Choroid plexus epithelial cell (primary cell): ENCODE data around the gene FERMT3.

ENCODE experiments used
- DNase-seq: peaks from one replicate; pipeline ENCODE4 v3.0.0-alpha.2; 2010; ENCODE audit warnings: low read depth
- H3K4me3 ChIP-seq: 2 replicates; pipeline ENCODE4 v1.5.1; 2011; ENCODE audit warnings: low read depth, mild to moderate bottlenecking, control low read depth, low read length, moderate library complexity
- TF ChIP-seq, protein P1 (sequence below): conservative IDR thresholded peaks from 2 replicates; pipeline ENCODE4 v1.5.1; 2011; ENCODE audit warnings: low read depth, mild to moderate bottlenecking, control low read depth, inconsistent platforms, low read length, moderate library complexity

The FERMT3 gene

DNA sequence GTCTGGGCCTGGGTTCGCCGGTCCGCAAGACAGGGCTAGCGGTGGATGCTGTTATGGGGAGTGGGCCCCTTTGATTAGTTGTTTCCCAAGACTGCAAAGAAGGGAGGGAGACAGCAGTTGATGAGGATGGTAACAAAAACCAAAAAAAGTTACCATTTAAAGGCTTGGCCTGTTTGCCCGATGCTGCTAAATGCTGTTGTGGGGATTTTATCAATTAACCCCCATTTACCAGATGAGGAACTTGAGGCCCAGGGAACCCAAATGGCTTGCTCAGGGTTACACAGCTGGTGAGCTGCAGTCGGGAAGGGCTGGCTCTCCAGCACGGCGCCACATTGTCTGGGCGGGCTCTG, 16.1 kb downstream of the FERMT3 start:
- DNase-seq, result no peak
- no peak overlapping the region for H3K4me3 ChIP-seq
- TF ChIP-seq, protein P1, sequence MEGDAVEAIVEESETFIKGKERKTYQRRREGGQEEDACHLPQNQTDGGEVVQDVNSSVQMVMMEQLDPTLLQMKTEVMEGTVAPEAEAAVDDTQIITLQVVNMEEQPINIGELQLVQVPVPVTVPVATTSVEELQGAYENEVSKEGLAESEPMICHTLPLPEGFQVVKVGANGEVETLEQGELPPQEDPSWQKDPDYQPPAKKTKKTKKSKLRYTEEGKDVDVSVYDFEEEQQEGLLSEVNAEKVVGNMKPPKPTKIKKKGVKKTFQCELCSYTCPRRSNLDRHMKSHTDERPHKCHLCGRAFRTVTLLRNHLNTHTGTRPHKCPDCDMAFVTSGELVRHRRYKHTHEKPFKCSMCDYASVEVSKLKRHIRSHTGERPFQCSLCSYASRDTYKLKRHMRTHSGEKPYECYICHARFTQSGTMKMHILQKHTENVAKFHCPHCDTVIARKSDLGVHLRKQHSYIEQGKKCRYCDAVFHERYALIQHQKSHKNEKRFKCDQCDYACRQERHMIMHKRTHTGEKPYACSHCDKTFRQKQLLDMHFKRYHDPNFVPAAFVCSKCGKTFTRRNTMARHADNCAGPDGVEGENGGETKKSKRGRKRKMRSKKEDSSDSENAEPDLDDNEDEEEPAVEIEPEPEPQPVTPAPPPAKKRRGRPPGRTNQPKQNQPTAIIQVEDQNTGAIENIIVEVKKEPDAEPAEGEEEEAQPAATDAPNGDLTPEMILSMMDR, result no peak

DNA sequence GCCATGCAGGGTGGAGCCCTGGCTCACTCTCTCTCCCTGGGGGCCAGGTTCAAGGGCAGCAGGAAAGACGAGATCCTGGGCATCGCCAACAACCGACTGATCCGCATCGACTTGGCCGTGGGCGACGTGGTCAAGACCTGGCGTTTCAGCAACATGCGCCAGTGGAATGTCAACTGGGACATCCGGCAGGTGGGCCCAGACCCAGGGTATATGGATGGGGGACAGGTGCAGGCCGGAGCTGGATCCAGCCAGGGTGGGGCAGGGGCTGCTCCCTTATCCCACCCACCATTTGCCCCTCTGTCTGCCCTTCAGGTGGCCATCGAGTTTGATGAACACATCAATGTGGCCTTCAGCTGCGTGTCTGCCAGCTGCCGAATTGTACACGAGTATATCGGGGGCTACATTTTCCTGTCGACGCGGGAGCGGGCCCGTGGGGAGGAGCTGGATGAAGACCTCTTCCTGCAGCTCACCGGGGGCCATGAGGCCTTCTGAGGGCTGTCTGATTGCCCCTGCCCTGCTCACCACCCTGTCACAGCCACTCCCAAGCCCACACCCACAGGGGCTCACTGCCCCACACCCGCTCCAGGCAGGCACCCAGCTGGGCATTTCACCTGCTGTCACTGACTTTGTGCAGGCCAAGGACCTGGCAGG, 16.6 kb downstream of the FERMT3 start:
- TF ChIP-seq, protein P1, result no peak
- no peak for DNase-seq
- no peak overlapping the region for H3K4me3 ChIP-seq

DNA sequence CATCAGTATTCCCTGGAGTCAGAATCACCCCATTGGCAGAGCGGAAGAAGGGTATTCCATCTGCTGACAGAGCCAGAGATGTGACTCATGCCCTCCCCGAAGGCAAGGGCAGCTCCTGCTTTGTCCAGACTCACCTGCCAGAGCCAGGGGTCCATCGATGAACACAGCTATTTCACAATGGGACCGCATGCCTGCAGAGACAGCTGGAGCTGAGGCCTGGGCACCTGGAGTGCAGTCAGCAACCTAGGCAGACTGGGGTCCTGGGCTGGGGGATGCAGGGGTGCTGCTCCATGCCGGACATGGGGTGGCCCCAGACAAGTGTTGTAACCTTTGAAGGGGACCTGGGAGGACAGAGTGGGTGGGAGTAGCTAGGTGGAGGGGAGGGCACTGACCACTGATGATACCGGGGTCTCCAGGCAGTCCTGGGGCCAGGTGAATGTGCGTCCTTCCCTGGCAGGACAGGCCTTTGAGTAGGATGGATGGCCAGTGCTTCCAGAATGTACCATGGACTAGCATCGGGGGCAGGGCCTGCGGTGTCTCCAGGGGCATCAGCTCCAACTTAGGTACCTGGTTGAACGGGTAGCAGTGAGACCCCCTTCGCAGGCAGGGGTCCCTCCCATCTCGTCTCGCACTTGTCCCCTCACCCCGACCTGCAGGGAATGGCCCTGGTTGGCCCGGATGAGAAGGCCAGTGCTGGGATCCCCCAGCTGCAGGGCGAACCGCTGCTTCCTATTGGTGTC, 17.8 kb downstream of the FERMT3 start:
- DNase-seq, result no peak
- TF ChIP-seq, protein P1, result no peak
- H3K4me3 ChIP-seq, result no peak overlapping the region

DNA sequence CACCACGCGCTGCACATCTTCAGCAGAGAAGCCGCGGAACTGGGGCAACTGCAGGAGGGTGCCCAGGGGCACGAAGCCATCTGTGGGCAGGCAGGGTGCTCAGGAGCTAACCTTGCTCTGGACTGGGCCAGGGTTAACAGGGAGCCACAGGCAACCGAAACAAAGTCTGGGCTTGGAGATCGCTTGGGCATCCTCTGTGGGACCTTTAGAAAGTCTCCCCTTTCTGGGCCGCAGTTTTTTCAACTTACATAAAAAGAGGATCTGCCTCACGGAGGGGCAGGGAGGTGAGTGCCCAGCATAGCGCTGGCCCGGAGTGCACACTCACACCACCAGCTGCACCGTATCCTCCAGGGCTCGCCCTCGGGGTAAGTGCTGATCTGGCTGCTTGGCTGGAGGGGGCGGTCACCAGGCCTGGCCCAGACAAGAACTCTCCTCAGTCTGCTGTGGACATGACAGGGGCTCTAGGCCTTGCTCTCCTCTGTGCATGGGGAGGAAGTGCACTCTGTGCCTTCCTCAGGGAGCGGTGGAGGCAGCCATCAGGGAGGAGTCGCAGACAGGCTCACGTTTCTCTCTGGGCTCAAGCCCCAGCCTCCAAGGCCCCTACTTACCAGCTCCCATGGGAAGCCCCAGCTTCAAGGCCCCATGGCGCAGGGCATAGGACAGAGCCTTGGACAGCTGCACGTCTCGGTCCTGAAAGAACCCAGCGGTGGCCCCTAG, 18.5 kb downstream of the FERMT3 start:
- TF ChIP-seq, protein P1, result no peak
- DNase-seq, result no peak
- peak overlapping the region; percentile 87 for H3K4me3 ChIP-seq

DNA sequence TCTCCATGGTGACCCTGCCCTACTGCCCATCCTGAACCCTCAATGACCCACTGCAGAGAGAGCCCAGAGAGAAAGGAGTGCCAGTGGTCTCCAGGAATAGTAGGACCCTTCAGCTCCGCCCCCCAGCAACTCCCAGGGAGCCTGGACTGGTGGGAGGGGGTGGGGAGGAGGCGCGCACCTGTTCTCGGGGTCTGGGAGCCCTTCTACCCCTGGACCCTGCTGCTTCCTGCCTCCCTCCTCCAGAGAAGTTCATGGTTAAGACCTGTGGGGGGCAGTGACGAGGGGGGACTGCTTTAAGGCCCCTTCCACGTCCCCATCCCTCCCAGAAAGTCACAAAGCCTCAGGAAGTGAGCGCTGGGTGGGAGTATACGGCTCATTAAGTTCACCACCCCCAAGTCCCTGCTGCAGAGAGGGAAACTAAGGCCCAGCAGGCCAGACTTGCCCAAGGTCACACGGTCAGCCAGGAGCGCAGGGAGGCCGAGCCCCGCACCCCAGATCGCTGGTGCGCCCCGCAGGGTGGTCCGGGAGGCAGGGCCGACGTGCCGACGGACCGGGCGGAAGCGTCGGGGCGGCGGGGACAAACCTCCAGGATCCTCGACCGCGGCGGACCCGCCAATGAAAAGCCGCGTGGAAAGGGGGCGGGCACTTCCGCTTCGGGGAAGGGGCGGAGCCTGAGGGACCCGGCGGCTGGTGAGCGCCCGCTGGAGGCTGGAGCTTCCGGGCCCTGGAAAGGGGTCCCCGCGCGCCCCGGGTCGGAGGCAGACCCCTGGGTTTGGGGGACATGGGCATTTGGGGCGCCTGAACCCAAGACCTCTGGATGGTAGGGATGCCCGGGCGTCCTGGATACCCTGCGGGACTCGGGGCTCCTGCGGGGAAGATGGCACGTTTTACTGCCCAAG, 19.3 kb downstream of the FERMT3 start, which contains the start of the genes NUDT22 and TRPT1:
TSS of gene NUDT22 (plus strand) at position 667 of the 899 bp plus-strand sequence. CDS start 379 bp downstream, outside the sequence.
TSS of gene TRPT1 (minus strand) at position 579 of the 899 bp plus-strand sequence. CDS start at position 253, 326 bp downstream.
- DNase-seq, result peak; percentile 80
- peak within 1 kb of the TSS; percentile 87 for H3K4me3 ChIP-seq
- TF ChIP-seq, protein P1, result peak; percentile 45

DNA sequence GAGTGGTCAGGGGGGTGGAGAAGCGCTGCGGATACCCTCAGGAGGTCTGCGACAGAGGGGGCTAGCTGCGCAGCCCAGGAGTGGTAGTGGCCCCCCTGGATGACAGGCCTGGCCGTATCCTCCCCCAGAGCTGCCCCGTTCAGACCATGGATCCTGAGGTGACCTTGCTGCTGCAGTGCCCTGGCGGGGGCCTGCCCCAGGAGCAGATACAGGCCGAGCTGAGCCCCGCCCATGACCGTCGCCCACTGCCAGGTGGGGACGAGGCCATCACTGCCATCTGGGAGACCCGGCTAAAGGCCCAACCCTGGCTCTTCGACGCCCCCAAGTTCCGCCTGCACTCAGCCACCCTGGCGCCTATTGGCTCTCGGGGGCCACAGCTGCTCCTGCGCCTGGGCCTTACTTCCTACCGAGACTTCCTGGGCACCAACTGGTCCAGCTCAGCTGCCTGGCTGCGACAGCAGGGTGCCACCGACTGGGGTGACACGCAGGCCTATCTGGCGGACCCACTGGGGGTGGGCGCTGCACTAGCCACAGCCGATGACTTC, 20.1 kb downstream of the FERMT3 start:
- peak overlapping the region; percentile 87 for H3K4me3 ChIP-seq
- DNase-seq, result no peak
- TF ChIP-seq, protein P1, result no peak
